Right renal pelvis (tissue), 4 donors: ENCODE results near the gene L3MBTL2. TPM values are rescaled to one million over a fixed set of nuclear protein-coding genes. Genes with fewer than 3 reads are reported as not detected.
"Not testable (repeated sequence)": the region's sequence is repeated elsewhere in the genome, so short reads cannot be mapped to it uniquely, and the experiment has no call there.

Experiments
- DNase-seq, 4 donors: peaks; one replicate each; pipeline ENCODE4 v3.0.0-alpha.2; 2013; ENCODE audit warnings: low read depth in 4 of 4, low spot score in 3 of 4, missing footprints in 1 of 4
- polyA plus RNA-seq, 4 donors: library from polyadenylated mRNA; unstranded; fragments of 120-200 nt; gene quantifications; one replicate each; pipeline ENCODE4 v1.2.1, GENCODE V29; 2013; ENCODE audit not compliant: insufficient read length in 4 of 4

The L3MBTL2 gene
- polyA plus RNA-seq, 4 donors: 23.8 to 26.3 (median 26.0) TPM

GRCh38 chr22:41240377-41241132 is 35.4 kb downstream of the L3MBTL2 start, which contains the start of gene CHADL:
Gene CHADL, minus strand, starts transcription at chr22:41240931. Its CDS starts 50 bp downstream, at chr22:41240881.
- no peak for DNase-seq

GRCh38 chr22:41241133-41241676 is 36.1 kb downstream of the L3MBTL2 start:
- DNase-seq: no peak

GRCh38 chr22:41242396-41243117 is 37.4 kb downstream of the L3MBTL2 start:
- no peak for DNase-seq

DNA sequence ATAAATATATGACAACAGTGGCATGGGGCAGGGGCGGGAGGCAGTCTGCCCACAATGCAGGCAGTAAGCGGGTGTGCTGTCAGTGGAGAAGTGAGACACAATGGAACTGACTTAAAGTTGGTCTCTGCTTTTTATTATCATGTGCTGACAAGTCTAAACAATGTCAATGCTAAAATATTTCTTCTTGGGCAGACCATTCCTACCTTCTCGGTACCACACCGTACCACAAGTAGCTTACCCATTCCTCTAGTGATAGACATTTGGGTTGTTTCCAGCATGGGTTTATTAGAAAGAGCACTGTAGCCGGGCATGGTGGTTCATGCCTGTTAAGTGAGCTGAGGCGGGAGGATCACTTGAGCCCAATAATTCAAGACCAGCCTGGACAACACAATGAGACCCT is 38.2 kb downstream of the L3MBTL2 start:
- DNase-seq: no peak

GRCh38 chr22:41245917-41246499 is 40.9 kb downstream of the L3MBTL2 start:
- no peak for DNase-seq

DNA sequence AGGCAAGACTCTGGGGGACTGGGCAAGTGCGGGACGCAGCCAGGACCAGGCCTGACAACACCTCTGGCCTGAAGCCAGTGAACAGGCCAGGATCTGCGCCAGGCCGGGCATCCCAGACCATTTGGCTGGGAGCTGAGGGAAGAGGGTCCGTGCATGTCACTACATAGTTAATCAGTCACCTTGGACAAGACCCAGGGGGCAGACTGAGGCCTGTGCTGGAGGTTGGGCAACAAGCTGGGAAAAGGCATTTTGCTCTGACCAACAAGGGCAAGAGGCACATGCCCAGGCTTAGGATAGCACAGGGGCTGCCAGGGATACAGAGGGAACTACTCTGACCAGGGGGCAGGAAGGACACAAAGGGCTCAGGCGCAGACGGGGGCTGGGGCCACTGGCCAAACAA is 42.6 kb downstream of the L3MBTL2 start:
- DNase-seq: no peak

GRCh38 chr22:41248314-41248713 is 43.2 kb downstream of the L3MBTL2 start:
- DNase-seq: no peak

GRCh38 chr22:41248758-41249157 is 43.6 kb downstream of the L3MBTL2 start:
- no peak for DNase-seq

DNA sequence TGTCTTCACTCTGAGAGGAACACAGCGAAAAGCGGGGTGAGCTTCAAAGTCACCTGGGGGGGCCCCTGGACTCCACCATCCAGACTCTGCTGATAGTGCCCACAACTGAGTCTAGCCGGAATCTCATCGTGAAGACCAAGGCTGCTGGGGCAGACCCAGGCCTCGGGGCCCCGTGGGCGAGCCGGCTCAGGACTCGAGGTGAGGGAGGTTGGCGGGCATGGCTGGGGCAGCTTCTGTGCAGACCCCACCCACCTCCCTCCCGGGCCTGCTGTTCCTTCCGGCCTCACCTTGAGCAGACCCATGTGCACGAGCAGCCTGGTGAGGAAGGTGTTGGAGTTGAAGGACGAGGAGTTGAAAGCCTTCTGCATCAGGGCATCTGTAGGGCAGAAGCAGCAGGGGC is 44.3 kb downstream of the L3MBTL2 start:
- no peak for DNase-seq

GRCh38 chr22:41250127-41250526 is 45.0 kb downstream of the L3MBTL2 start:
- no peak for DNase-seq

DNA sequence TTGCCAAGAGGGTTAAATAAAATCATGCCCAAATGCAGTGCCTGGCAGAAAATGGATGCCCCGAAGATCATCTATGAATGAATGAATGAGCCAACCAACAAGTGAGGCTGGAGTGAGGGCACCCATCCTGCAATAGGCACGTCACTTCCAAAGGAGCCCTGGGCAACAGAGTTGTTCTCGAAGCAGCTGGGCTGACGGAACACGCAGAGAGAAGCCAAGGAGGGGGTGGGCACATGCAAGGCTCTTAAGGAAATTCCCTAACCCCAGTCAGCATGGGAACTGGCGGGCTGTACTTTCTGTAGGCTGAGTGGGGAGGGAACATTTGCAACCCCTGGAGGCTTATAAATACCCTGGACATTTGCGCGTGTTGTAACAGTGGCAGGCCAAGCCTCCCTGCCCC is 47.3 kb downstream of the L3MBTL2 start:
- DNase-seq: no peak

GRCh38 chr22:41254230-41254629 is 49.1 kb downstream of the L3MBTL2 start:
- DNase-seq: no peak

DNA sequence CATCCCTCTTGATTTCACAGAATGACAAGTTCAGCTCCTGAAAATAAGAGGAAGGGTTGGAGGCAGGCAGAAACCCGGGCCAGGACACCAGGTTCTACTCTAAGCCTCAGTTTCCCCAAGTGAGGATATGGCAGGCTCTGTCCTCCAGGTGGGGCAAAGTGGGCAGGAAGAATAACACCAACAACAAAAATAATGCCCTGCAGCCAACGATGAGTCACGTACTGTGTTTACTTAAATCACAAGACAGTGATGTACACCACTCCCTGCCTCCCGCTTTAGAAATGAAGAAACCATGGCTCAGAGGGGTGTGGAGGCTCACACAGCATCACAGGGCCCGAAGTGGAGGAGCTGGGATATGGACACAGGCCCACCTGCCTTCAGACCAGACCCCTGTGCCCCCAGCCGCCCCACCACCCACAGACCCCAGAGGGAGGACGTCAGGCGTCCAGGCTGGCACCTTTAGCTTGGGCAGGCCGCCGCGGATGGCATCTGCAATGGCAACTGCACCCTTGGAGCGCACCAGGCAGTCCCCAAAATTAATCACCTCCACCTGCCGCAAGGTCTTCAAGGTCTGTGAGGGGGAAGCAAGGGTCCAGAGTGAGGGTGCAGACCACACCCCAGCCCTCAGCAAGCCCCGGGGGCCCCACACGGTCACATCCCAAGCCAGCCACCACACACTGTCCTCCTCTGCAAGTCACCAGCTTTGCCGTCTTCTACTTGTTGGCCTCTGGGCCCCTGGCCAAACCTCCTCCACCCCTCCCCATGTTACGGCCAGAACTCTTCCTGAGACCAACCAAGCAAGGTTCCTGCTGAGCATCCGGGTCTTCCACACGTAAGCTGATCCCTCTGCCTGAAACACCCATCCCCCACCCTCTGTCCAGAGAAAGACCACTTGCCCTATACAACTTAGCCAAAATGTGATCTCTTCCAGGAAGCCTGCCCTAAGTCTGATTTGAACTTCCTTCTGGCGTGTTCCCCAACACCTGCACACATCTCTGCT is 51.4 kb downstream of the L3MBTL2 start:
- DNase-seq: no peak

DNA sequence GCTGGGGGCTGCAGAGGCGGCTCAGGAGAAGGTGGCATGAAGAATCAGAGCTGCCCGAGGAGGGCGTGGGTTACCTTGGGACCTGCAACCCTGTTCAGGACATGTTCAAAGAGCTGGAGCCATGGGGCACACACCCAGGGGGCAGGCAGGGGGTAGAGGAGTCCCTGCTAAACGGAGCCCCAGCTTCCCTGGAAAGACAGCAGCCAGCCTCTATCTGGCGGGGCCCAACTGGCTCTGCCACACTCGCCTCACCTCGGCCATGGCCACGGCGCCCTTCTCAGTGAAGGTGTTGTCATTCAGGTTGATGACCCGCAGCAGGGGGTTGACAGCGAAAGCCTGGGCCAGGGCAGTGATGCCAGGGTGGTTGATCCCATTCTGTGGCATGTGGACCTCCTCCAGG is 52.6 kb downstream of the L3MBTL2 start:
- DNase-seq: no peak

DNA sequence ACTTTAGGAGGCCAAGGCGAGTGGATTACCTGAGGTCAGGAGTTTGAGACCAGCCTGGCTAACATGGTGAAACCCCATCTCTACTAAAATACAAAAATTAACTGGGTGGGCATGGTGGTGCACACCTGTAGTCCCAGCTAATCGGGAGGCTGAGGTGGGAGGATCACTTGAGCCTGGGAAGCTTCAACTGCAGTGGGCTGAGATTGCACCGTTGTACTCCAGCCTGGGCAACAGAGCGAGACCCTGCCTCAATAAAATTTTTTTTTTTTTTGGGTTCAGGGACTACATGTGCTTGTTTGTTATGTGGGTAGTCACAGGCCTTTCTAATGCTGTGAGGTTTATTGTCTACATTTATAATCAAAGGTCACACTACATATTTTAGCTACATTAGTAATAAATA is 54.6 kb downstream of the L3MBTL2 start:
- DNase-seq: not testable (repeated sequence)

- no peak for DNase-seq
These were observed 55.8 kb downstream of the L3MBTL2 start for GRCh38 chr22:41260871-41261270.

DNA sequence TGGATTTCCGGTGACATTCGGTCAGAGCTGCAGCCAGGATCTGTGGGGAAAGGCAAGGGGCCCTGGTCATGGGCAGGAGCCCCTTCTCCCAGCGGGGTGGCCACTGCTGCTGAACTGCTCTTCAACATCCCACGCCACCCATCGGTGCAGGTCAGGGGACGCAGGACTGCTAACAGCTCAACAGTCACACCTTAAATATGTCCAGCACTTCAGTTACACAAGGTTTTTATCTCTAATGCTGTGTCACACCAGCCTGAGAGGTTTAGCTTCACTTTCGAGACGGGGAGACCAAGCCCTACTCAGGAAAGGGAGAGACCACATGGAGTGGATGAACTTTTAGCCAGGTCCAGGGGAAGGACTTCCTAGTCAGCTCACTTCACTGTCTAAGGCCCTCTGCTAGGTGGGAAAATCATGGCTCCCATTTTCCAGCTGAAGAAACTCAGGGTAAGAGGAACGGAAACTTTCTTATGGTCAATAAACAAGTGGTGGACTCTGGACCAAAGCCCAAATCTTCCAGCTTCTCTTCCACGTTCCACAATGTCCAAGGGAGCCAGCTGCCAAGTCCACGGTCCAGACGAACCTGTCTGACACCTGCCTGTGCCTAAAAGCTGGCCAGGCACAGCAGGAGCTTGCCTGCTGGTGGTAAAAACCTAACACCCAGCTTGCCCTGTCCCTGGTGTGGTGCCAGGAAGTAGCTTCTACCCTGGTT is 56.6 kb downstream of the L3MBTL2 start:
- no peak for DNase-seq

GRCh38 chr22:41262250-41262765 is 57.2 kb downstream of the L3MBTL2 start:
- DNase-seq: no peak

DNA sequence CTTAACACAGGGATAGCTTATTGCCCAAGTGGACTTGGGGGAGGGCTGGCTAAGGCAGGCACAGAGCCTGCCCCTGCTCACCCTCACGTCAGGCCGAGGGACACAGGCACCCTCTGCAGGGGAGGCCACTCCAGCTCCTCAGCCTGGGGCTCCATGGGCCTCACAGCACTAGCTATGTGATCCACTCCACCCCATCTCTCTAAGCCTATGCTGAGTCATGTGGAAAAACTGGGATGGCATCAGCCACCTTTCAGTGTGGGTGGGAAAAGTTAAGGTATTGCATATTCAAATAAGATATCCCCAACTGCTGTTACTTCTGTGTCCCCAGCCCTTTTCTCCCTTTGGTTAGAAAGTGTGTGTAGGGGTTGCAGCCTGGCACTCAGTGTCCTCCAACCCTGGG is 58.6 kb downstream of the L3MBTL2 start:
- no peak for DNase-seq
